ENCODE results near the gene NCK2.

NCK2 gene

DNA sequence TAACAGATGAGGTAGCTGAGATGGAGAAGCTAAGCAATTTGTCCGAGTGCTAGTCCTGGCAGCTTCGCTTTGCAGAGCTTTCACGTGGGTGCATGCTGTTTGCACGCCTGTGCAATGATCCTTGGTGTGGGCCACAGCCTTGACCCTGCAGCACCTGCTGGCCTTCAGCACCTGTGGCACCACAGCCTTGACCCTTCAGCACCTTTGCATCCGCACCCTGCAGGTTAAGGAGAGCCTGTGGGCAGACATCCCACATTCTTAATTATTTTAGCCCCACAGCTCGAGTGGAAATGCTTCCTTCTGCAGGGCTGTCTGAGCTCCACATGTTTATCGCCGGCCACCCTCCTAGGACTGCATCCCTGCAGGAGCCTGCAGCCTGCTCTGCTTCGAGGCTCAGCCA is 19.3 kb downstream of the NCK2 start:
- H3K9me3 ChIP-seq: no peaks in the 10 kb centered on the region
- intact Hi-C loops (cut with DNase I; ENCODE audit: low total_unique reads): no loop called here
- no peaks in the 10 kb centered on the region for H3K27me3 ChIP-seq
- no peak for DNase-seq
- peaks cover 0 to 42% (median 30%) of the 10 kb centered on the region in 4 donors for H3K4me1 ChIP-seq
- no peak for TF ChIP-seq CTCF (IDR thresholded peaks at IDR 0.05)
- H3K4me3 ChIP-seq: no peak overlapping the region
- H3K36me3 ChIP-seq: peaks cover 0 to 7% (median 7%) of the 10 kb centered on the region in 3 donors
- H3K27ac ChIP-seq: no peak overlapping the region

- no peak for DNase-seq
- H3K9me3 ChIP-seq: no peaks in the 10 kb centered on the region
- peaks cover 0 to 7% (median 7%) of the 10 kb centered on the region in 3 donors for H3K36me3 ChIP-seq
- H3K4me3 ChIP-seq: no peak overlapping the region
- H3K27me3 ChIP-seq: no peaks in the 10 kb centered on the region
- peaks cover 0 to 47% (median 33%) of the 10 kb centered on the region in 4 donors for H3K4me1 ChIP-seq
- intact Hi-C loops (cut with DNase I; ENCODE audit: low total_unique reads): no loop called here
- no peak for TF ChIP-seq CTCF (IDR thresholded peaks at IDR 0.05)
- no peak overlapping the region for H3K27ac ChIP-seq
These were observed 20.9 kb downstream of the NCK2 start for GRCh38 chr2:105765415-105766299.

DNA sequence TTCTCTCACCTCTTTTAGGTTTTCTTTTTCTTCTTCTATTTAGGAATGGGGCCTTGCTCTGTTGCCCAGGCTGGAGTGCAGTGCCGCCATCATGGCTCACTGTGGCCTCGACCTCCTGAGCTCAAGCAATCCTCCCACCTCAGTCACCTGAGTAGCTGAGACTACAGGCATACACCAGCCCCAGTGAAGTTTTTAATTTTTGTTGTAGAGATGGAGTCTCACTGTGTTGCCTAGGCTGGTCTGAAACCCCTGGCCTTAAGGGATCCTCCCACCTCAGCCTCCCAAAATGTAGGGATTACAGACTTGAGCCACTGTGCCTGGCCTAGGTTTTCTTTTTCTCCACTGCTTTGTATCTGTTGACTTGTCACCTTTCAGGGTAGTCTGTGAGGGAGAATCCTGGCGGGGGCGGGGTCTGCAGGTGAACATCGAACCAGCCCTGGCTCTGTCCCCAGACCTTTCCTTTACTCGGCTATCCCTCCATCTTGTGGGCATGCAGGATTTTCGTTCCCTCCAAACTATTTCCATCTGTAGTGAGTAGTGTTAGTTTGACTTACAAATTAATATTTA is 21.7 kb downstream of the NCK2 start:
- no peaks in the 10 kb centered on the region for H3K27me3 ChIP-seq
- peaks cover 0 to 40% (median 32%) of the 10 kb centered on the region in 4 donors for H3K4me1 ChIP-seq
- no peaks in the 10 kb centered on the region for H3K9me3 ChIP-seq
- H3K27ac ChIP-seq: no peak overlapping the region
- no peak for DNase-seq
- no peak overlapping the region for H3K4me3 ChIP-seq
- TF ChIP-seq CTCF (IDR thresholded peaks at IDR 0.05): no peak
- peaks cover 0 to 7% (median 7%) of the 10 kb centered on the region in 3 donors for H3K36me3 ChIP-seq
- intact Hi-C loops (cut with DNase I; ENCODE audit: low total_unique reads): no loop called here

GRCh38 chr2:105768176-105768575 is 23.5 kb downstream of the NCK2 start:
- intact Hi-C loops (cut with DNase I; ENCODE audit: low total_unique reads): no loop called here
- H3K27me3 ChIP-seq: no peaks in the 10 kb centered on the region
- peaks cover 0 to 7% (median 7%) of the 10 kb centered on the region in 3 donors for H3K36me3 ChIP-seq
- H3K27ac ChIP-seq: no peak overlapping the region
- no peaks in the 10 kb centered on the region for H3K9me3 ChIP-seq
- TF ChIP-seq CTCF (IDR thresholded peaks at IDR 0.05): no peak
- H3K4me3 ChIP-seq: no peak overlapping the region
- H3K4me1 ChIP-seq: peaks cover 0 to 38% (median 26%) of the 10 kb centered on the region in 4 donors
- no peak for DNase-seq

GRCh38 chr2:105768961-105769452 is 24.3 kb downstream of the NCK2 start:
- Histone ChIP-seq H3K4me1 (peaks cover 0 to 38% (median 23%) of the 10 kb centered on the region in 4 donors), H3K36me3 (peaks cover 0 to 7% (median 7%) of the 10 kb centered on the region in 3 donors), H3K27me3 (no peaks in the 10 kb centered on the region), H3K4me3 (no peak overlapping the region), H3K9me3 (no peaks in the 10 kb centered on the region), H3K27ac (no peak overlapping the region)
- no peak for TF ChIP-seq CTCF (IDR thresholded peaks at IDR 0.05)
- DNase-seq: no peak
- intact Hi-C loops (cut with DNase I; ENCODE audit: low total_unique reads): no loop called here

All from tibial artery (tissue), 4 donors.